NT2/D1 (cell line): Measurements from ENCODE around the gene ZSWIM6.

ENCODE experiments used
- DNase-seq: peaks from one replicate; pipeline ENCODE4 v3.0.0-alpha.2; 2011; ENCODE audit warnings: low read depth, low spot score
- H3K27me3 ChIP-seq: 2 replicates; pipeline ENCODE4 v1.6.0; 2011; ENCODE audit warnings: mild to moderate bottlenecking; ENCODE audit not compliant: insufficient read length, insufficient read depth
- H3K36me3 ChIP-seq: 2 replicates; pipeline ENCODE4 v1.6.1; 2011; ENCODE audit warnings: mild to moderate bottlenecking, low read length, mixed read lengths; ENCODE audit not compliant: insufficient read depth, insufficient read length
- H3K4me1 ChIP-seq: 2 replicates; pipeline ENCODE4 v1.5.1; 2011; ENCODE audit not compliant: insufficient read depth, insufficient read length
- H3K4me3 ChIP-seq: 2 replicates; pipeline ENCODE4 v1.5.1; 2011; ENCODE audit warnings: low read depth; ENCODE audit not compliant: insufficient read length
- H3K9ac ChIP-seq: 2 replicates; pipeline ENCODE4 v1.6.0; 2011; ENCODE audit warnings: low read depth; ENCODE audit not compliant: insufficient read length
- H3K9me3 ChIP-seq: 2 replicates; pipeline ENCODE4 v1.5.1; 2011; ENCODE audit warnings: mild to moderate bottlenecking, low read length; ENCODE audit not compliant: insufficient read depth
- SUZ12 ChIP-seq: IDR thresholded peaks from 2 replicates; pipeline ENCODE4 v1.6.1; 2011; ENCODE audit not compliant: insufficient read length, insufficient read depth; ENCODE audit errors: extremely low read depth
- YY1 ChIP-seq: IDR thresholded peaks from 2 replicates; pipeline ENCODE4 v1.6.1; 2011; ENCODE audit not compliant: insufficient read length, insufficient read depth
- ZNF274 ChIP-seq: IDR thresholded peaks from 2 replicates; pipeline ENCODE4 v1.6.1; 2011; ENCODE audit warnings: mild to moderate bottlenecking, low read depth, low read length

ZSWIM6 gene

DNA sequence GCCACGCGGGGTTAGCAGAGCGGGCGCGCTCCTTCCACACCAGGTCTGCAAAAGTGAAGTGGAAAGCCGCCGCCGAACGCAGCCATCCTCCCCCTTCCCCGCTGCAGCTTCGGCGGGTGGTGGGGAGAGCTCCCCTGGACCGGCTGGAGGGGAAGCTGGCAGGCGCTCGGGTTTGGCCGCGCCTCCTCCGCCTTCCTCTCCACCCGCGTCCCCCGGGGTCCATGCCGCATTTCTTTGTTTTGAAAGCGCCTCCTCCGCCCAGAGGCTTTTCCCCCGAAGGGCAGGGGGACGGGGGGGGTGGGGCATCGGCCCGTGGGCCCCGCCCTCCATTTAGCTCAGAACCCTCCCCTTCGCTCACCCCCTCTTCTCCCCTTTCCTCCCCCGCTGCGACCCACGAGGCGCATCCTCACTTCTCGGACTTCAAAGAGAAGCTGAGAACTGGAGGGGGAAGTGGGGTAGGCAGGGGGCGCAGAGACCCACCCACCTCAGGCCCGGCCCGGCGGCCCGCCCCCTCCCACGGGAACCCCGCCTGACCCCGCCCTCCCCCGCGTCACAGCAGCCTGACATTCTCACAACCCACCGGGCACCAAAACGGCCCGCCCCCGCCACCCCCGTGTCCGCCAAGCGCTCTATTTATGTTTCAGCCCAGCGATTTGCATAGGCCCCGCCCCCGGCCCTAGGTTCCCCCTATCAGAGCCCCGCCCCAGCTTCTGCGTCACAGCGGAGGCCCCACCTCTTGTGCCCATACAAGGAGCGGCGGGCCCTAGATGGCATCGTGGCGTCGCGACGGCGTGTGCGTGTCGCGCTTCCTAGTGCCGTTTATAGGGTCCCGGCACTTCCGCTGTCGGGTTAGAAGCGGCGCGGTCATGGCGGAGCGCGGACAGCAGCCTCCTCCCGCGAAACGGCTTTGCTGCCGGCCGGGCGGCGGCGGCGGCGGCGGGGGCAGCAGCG is at the start of gene ZSWIM6:
TSS of gene ZSWIM6 (plus strand) at position 852 of the 951 bp plus-strand sequence. CDS start at position 867, 15 bp downstream.
- H3K4me3 ChIP-seq = peak within 1 kb of the TSS; percentile 74
- H3K4me1 ChIP-seq = peaks cover 8% of the 10 kb centered on the region
- H3K36me3 ChIP-seq = no peaks in the 10 kb centered on the region
- peak; percentile 91 for DNase-seq
- peak within 1 kb of the TSS; percentile 81 for H3K9ac ChIP-seq
- H3K27me3 ChIP-seq = peaks cover 47% of the 10 kb centered on the region
- TF ChIP-seq YY1 = peak; percentile 13
- no peak for TF ChIP-seq SUZ12
- TF ChIP-seq ZNF274 = no peak
- H3K9me3 ChIP-seq = no peaks in the 10 kb centered on the region

DNA sequence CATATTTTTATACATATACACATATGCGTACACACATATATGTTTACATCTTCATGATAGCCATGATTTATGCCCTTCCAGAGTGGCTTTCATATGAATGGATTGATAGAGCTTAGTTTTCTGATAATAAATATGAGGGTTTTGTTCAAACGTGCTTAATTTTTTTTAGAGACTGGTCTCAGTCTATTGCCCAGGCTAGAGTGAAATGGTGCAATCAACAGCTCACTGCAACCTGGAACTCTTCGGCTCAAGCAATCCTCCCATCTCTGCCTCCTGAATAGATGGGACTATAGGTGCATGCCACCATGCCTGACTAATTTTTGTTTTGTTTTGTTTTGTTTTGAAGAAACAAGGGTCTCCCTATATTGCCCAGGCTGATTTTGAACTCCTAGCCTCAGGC is 48.6 kb upstream of the ZSWIM6 start:
- Histone ChIP-seq H3K27me3 (no peaks in the 10 kb centered on the region), H3K9ac (no peak overlapping the region), H3K4me1 (no peaks in the 10 kb centered on the region), H3K4me3 (no peak overlapping the region), H3K9me3 (peaks cover 4% of the 10 kb centered on the region; the same call in 1 of the 2 replicates), H3K36me3 (no peaks in the 10 kb centered on the region)
- no peak for DNase-seq
- TF ChIP-seq SUZ12 (no peak), ZNF274 (no peak), YY1 (no peak)

DNA sequence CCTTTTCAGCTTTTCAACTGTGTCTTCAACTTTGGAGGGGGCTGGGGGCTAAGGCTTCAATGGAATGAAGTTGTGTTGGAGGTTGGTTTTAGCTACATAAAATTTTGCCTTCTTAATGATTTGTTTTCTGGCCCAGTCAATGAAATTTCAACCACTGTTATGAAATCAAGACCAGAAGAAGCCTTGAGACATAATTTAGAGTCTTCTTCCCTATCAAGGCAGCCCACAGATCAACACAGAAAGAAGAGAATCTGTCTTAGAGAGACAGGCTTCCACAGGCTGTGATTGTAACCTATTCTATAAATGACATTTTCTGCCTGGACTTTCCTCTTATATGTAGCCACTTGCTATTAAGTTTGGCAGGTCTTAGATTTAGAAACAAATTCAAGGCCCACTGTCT is 46.5 kb upstream of the ZSWIM6 start:
- no peaks in the 10 kb centered on the region for H3K36me3 ChIP-seq
- peaks cover 4% of the 10 kb centered on the region; the same call in 1 of the 2 replicates for H3K9me3 ChIP-seq
- no peak for DNase-seq
- H3K4me1 ChIP-seq = peaks cover 2% of the 10 kb centered on the region
- H3K27me3 ChIP-seq = no peaks in the 10 kb centered on the region
- H3K9ac ChIP-seq = no peak overlapping the region
- H3K4me3 ChIP-seq = no peak overlapping the region
- TF ChIP-seq ZNF274 = no peak
- TF ChIP-seq SUZ12 = no peak
- no peak for TF ChIP-seq YY1

DNA sequence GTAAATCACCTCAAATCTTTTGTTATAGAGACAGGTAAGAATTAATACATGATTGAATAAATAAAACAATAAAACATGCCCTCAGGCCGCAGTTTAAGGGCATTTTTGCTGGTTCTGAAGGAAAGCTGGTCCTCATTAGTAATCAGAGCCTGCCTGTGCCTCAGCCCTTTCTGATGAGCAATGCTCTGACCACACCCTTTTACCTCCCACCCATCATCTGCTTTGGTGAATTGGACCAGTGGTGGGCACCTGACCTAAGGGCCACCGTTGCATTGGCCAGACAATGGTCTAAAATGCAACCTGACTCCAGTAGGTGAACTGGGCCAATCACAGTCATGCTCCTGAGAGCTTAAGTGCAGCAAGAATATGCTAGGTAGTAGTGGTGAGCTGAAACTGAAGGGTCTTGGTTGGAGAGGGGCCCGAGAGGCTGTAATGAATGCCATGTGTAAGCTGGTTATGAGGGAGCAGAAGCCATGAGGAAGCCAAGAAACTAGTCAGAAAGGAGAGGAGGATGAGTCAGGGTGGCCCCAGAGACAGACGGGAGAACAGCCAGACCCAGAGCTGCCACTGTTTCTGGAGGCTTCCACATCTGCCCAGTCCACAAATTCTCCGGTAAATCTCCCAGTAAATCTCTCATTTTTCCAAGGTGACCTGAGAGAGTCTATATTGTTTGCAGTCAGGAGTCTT is 45.5 kb upstream of the ZSWIM6 start:
- TF ChIP-seq ZNF274 (no peak), SUZ12 (no peak), YY1 (no peak)
- Histone ChIP-seq H3K27me3 (peaks cover 2% of the 10 kb centered on the region), H3K9me3 (peaks cover 4% of the 10 kb centered on the region; the same call in 1 of the 2 replicates), H3K4me1 (peaks cover 2% of the 10 kb centered on the region), H3K4me3 (no peak overlapping the region), H3K36me3 (no peaks in the 10 kb centered on the region), H3K9ac (no peak overlapping the region)
- DNase-seq = no peak

DNA sequence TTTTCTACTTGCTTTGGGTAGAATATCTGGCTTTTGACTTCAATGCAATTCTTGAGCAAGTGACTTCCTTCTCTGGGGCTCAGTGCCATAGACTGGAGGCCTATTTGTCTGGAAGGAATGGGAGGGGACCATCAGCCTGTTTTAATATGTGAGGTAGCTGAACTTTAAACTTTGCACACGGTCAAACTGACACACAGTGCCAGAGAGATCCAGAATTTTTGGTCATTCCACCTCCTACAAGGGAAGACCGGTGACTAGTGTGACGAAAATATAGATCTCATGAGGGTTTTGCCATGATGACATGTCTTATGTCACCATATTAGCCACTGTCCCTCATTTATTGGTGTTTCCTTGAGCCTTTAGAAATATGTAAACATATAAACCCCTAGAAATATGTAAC is 44.6 kb upstream of the ZSWIM6 start:
- H3K9me3 ChIP-seq = peaks cover 4% of the 10 kb centered on the region; the same call in 1 of the 2 replicates
- H3K4me1 ChIP-seq = peaks cover 2% of the 10 kb centered on the region
- no peak overlapping the region for H3K9ac ChIP-seq
- H3K27me3 ChIP-seq = peaks cover 2% of the 10 kb centered on the region
- no peak for DNase-seq
- H3K4me3 ChIP-seq = no peak overlapping the region
- H3K36me3 ChIP-seq = no peaks in the 10 kb centered on the region
- no peak for TF ChIP-seq ZNF274
- no peak for TF ChIP-seq YY1

DNA sequence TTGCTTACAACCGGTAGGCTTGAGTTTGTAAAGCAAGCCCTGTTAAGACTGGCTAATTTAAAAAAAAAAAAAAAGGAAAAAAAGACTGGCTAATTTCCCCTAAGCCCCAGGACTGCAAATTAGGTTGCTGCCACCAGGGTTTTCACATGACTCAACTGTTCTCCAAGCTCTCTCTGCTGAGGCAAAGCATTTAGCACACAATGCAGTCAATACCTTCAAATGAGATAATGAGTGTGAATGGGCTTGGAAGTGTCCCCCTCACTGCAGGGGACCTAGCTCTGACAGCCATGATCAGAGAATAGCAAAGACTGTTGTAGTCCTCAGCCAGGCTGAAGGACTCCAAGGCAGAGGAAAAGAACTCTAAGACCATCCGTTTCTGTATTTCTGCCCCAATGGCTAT is 42.8 kb upstream of the ZSWIM6 start:
- Histone ChIP-seq H3K4me1 (peaks cover 2% of the 10 kb centered on the region), H3K9me3 (peaks cover 4% of the 10 kb centered on the region; the same call in 1 of the 2 replicates), H3K36me3 (no peaks in the 10 kb centered on the region), H3K4me3 (no peak overlapping the region), H3K9ac (no peak overlapping the region), H3K27me3 (peaks cover 2% of the 10 kb centered on the region)
- peak; percentile 36 for DNase-seq
- TF ChIP-seq SUZ12 = no peak
- TF ChIP-seq ZNF274 = no peak
- no peak for TF ChIP-seq YY1

DNA sequence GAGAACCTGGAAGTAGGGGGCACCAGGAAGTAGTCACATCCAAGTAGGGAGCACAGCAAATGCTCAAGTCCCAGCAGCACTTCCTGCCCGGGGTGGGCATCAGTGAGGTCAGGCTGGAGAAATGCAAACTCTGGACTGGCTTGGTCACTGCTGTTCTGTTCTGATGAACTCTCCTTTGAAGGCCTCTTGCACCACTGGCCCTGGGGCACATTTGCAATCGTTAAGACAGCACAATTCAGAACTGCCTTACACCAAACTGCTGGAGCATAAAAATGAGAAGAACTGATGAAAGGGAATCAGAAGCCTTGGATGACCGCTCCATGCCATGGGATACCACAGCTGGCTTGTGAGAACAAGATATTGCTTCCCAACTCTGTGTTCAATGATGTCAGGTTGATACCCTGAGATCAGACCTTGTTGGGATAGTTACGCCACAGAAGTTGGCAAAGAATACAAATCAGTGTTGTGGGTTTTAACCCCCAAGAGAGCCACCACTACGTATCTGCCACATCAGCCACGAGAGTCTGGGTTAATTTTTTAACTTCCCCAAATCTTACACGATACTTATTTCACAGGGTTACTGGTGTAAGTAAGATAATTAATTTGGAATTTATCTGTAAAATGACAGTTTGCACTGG is 42.3 kb upstream of the ZSWIM6 start:
- no peak for TF ChIP-seq SUZ12
- no peak for TF ChIP-seq ZNF274
- no peak for TF ChIP-seq YY1
- Histone ChIP-seq H3K36me3 (no peaks in the 10 kb centered on the region), H3K27me3 (peaks cover 2% of the 10 kb centered on the region), H3K4me3 (no peak overlapping the region), H3K9ac (no peak overlapping the region), H3K9me3 (peaks cover 4% of the 10 kb centered on the region; the same call in 1 of the 2 replicates), H3K4me1 (peaks cover 2% of the 10 kb centered on the region)
- no peak for DNase-seq
